K562 (cell line): ENCODE results near the gene LIG3. TPM values are rescaled to one million over a fixed set of nuclear protein-coding genes. Genes with fewer than 3 reads are reported as not detected.

Source experiments
- ATF7 ChIP-seq: fragments of 450-650 bp; IDR thresholded peaks from 2 replicates; pipeline ENCODE4 v1.7.1; 2014; ENCODE audit warnings: mild to moderate bottlenecking, moderate library complexity
- HNRNPLL ChIP-seq: fragments of 200-400 bp; formaldehyde crosslinking; IDR thresholded peaks from 2 replicates; pipeline ENCODE4 v1.6.1; 2017; ENCODE audit warnings: low read length, low read depth, mild to moderate bottlenecking; ENCODE audit not compliant: poor library complexity, severe bottlenecking
- PHB2 ChIP-seq: fragments of 450-650 bp; IDR thresholded peaks from 2 replicates; pipeline ENCODE4 v1.6.1; 2017; ENCODE audit warnings: low read depth
- REST ChIP-seq, 2 experiments: fragments of 450-650 bp; formaldehyde crosslinking in 1 of 2; IDR thresholded peaks; 2 replicates each; pipeline versions ENCODE4 v1.4.0 to v1.6.1; 2014 to 2020; ENCODE audit warnings: mild to moderate bottlenecking in 2 of 2, borderline replicate concordance in 1 of 2, low read depth in 1 of 2
- TRIM24 ChIP-seq, 2 experiments: fragments of 450-650 bp; IDR thresholded peaks; 2 replicates each; pipeline ENCODE4 v1.6.1; 2016
- TRIM25 ChIP-seq: fragments of 450-650 bp; IDR thresholded peaks from 2 replicates; pipeline ENCODE4 v1.7.0; 2016; ENCODE audit warnings: borderline replicate concordance
- UBTF ChIP-seq, 2 experiments: IDR thresholded peaks; 2 replicates each; pipeline ENCODE4 v1.6.1; 2012; ENCODE audit warnings: improper control_type of control experiment in 2 of 2, low read depth in 2 of 2, low read length in 2 of 2, borderline replicate concordance in 1 of 2
- ZC3H8 ChIP-seq: fragments of 450-650 bp; IDR thresholded peaks from 2 replicates; pipeline ENCODE4 v1.6.1; 2017
- ZNF398 ChIP-seq: fragments of 250-450 bp; sonication (Bioruptor Pico); IDR thresholded peaks from 2 replicates; pipeline ENCODE4 v1.8.0; 2021; ENCODE audit warnings: moderate library complexity, mild to moderate bottlenecking, inconsistent platforms
- polyA plus RNA-seq, 8 experiments: library from polyadenylated mRNA; depleted of rRNA in 4 of 8; stranded (reverse) in 5 of 8; unstranded in 3 of 8; fragments of >200 nt; fragmentation: Nextera tagmentation in 2 of 8; fragmentation: Illumina TruSeq in 1 of 8; extraction: Ambion mirVana in 2 of 8; extraction: Trizol in 1 of 8; gene quantifications; 2 replicates each; pipeline versions ENCODE4 v1.2.1 to v1.2.3, GENCODE V29; 2011 to 2014; ENCODE audit warnings: inconsistent platforms in 1 of 8, missing spikeins in 1 of 8
- total RNA-seq, 7 experiments: library from RNA; depleted of rRNA in 6 of 7; stranded (reverse); fragments of >200 nt in 6 of 7; fragmentation: Illumina TruSeq in 2 of 7; extraction: Trizol in 2 of 7; gene quantifications; 2 replicates each; pipeline versions ENCODE4 v1.2.1 to v1.2.3, GENCODE V29; 2011 to 2021; ENCODE audit warnings: low replicate concordance in 1 of 7
- TF ChIP-seq, protein P1 (sequence below): IDR thresholded peaks from 2 replicates; pipeline ENCODE4 v1.6.1; 2016; ENCODE audit warnings: missing genetic modification characterization, missing compliant biosample characterization

LIG3 gene
- total and polyA plus RNA-seq, 9 of the 15 experiments (the other 6 are each of a cell fraction or from before 2014, with no cell fraction given): 7.6 to 75.0 (median 43.0) TPM

DNA sequence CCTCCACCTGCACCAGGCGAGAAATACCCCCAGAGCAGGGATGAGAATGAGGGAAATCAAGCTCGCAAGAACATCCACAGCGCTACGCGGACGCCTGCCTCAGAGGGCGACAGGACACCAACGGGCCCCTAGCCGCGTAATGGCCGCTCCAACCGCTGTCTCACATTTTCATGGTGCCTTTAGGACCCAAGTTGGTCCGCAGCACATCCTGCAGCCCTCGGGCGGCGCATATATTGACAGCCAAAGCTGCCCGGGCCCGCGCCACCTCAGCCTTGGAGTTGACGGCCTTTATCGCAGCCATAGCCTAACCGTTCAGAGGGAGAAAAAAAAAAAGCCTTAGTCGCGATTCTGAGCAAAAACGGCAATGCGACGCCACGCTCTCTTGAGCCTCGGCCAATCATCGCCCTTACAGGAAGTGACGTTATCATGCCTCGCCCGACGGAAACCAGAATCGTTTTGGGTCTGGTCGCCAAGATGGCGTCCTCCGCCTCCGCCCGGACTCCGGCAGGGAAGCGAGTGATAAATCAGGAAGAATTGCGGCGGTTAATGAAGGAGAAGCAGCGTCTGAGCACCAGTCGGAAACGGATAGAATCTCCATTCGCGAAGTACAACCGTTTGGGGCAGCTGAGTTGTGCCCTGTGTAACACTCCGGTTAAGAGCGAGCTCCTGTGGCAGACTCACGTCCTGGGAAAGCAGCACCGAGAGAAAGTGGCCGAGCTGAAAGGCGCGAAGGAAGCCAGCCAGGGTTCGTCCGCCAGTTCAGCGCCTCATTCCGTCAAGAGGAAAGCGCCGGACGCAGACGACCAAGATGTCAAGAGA, 19.0 kb upstream of the LIG3 start, which contains the start of the genes CCT6B and ZNF830 (continued):
- TF ChIP-seq TRIM25 (no peak), ATF7 (peak; percentile 79), ZNF398 (CRISPR knock-in tag) (no peak), PHB2 (no peak), UBTF (IDR thresholded peaks at IDR 0.05; ENCODE audit: borderline replicate concordance in 1 of 2, low read depth in 2 of 2, low read length in 2 of 2) (0 out of 4 replicates have a peak, but pooled peaks of 1 of the 2 experiments have one; percentile 14), TRIM24 (IDR thresholded peaks at IDR 0.05) (no peak), ZC3H8 (no peak), REST (IDR thresholded peaks at IDR 0.05; ENCODE audit: borderline replicate concordance) (no peak), REST (CRISPR knock-in tag; IDR thresholded peaks at IDR 0.05; ENCODE audit: low read depth) (no peak), HNRNPLL (peak; percentile 41)
- TF ChIP-seq, protein P1, sequence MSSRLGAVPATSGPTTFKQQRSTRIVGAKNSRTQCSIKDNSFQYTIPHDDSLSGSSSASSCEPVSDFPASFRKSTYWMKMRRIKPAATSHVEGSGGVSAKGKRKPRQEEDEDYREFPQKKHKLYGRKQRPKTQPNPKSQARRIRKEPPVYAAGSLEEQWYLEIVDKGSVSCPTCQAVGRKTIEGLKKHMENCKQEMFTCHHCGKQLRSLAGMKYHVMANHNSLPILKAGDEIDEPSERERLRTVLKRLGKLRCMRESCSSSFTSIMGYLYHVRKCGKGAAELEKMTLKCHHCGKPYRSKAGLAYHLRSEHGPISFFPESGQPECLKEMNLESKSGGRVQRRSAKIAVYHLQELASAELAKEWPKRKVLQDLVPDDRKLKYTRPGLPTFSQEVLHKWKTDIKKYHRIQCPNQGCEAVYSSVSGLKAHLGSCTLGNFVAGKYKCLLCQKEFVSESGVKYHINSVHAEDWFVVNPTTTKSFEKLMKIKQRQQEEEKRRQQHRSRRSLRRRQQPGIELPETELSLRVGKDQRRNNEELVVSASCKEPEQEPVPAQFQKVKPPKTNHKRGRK (tag): no peak
